ENCODE measurements around the gene DDN.

Gene DDN

DNA sequence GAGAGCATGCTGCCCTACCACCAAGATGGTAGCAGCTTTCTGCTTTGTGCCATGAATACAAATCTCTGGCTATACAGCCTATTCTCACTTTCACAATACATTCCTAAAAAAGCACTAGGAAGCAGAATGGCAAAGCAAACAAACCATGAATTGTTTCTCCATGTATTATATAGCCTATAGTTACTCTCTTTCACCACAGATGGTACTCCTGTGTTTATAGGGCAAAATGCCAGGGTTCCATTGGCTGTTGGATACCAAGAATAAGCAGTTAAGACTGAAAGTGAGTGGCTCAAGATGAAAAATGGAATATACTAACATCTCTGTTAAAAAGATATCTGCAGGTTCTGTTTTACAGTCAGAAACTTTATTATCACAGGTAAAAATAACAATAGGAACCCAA is 53.0 kb downstream of the DDN start:
- Histone ChIP-seq H3K4me1 (ENCODE audit: insufficient read depth, low read length, severe bottlenecking) (no peaks in the 10 kb centered on the region), H3K9me3 (ENCODE audit: low read length) (no peaks in the 10 kb centered on the region), H3K4me3 (ENCODE audit: low read depth, low read length, poor library complexity, severe bottlenecking) (no peak overlapping the region), H3K9me2 (ENCODE audit: low read depth, low read length) (no peaks in the 10 kb centered on the region), H3K4me2 (ENCODE audit: low read length) (no peak overlapping the region), H3K79me2 (ENCODE audit: insufficient read depth, low read length) (no peaks in the 10 kb centered on the region), H2AFZ (ENCODE audit: low read length) (no peak overlapping the region), H3F3A (ENCODE audit: insufficient read depth, low read length) (no peaks in the 10 kb centered on the region), H3K9ac (ENCODE audit: low read length) (no peak overlapping the region), H3K27me3 (ENCODE audit: insufficient read depth, low read length) (no peaks in the 10 kb centered on the region), H3K36me3 (ENCODE audit: insufficient read depth, low read length) (no peaks in the 10 kb centered on the region; the same call in 1 of the 2 replicates), H3K27ac (ENCODE audit: low read depth, low read length, poor library complexity, severe bottlenecking) (no peak overlapping the region), H4K20me1 (ENCODE audit: insufficient read depth, low read length) (no peaks in the 10 kb centered on the region)
- TF ChIP-seq, protein P1, sequence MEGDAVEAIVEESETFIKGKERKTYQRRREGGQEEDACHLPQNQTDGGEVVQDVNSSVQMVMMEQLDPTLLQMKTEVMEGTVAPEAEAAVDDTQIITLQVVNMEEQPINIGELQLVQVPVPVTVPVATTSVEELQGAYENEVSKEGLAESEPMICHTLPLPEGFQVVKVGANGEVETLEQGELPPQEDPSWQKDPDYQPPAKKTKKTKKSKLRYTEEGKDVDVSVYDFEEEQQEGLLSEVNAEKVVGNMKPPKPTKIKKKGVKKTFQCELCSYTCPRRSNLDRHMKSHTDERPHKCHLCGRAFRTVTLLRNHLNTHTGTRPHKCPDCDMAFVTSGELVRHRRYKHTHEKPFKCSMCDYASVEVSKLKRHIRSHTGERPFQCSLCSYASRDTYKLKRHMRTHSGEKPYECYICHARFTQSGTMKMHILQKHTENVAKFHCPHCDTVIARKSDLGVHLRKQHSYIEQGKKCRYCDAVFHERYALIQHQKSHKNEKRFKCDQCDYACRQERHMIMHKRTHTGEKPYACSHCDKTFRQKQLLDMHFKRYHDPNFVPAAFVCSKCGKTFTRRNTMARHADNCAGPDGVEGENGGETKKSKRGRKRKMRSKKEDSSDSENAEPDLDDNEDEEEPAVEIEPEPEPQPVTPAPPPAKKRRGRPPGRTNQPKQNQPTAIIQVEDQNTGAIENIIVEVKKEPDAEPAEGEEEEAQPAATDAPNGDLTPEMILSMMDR (IDR thresholded peaks at IDR 0.05; ENCODE audit: low read length) = no peak
- TF ChIP-seq EZH2 (IDR thresholded peaks at IDR 0.05; ENCODE audit: borderline replicate concordance, low read length) = no peak

All from OCI-LY1 (cell line).